HG02588 (cell line): ENCODE data around the gene TKTL2.

Experiments used
- ATAC-seq: cut with Tn5 transposase; IDR thresholded peaks from one replicate; pipeline ENCODE4 v1.9.1; 2021; ENCODE audit warnings: mild to moderate bottlenecking, moderate library complexity; ENCODE audit not compliant: unreplicated experiment

TKTL2 gene

GRCh38 chr4:163473576-163473975 is at the start of gene TKTL2:
Gene TKTL2, minus strand, starts transcription at chr4:163473754. Its CDS starts 20 bp downstream, at chr4:163473734.
- ATAC-seq: no peak

GRCh38 chr4:163515198-163515597 is 41.6 kb upstream of the TKTL2 start:
- ATAC-seq: no peak

GRCh38 chr4:163505374-163505773 is 31.8 kb upstream of the TKTL2 start:
- no peak for ATAC-seq

- ATAC-seq: no peak
These were observed 27.0 kb upstream of the TKTL2 start for GRCh38 chr4:163500586-163500985.

GRCh38 chr4:163495900-163496299 is 22.3 kb upstream of the TKTL2 start:
- no peak for ATAC-seq

- ATAC-seq: peak; percentile 87
These were observed 21.0 kb upstream of the TKTL2 start, which contains the start of gene TMA16 for GRCh38 chr4:163494360-163495241. Gene TMA16, plus strand, starts transcription at chr4:163494690. Its CDS starts 112 bp downstream, at chr4:163494802.

- no peak for ATAC-seq
These were observed 20.2 kb upstream of the TKTL2 start for GRCh38 chr4:163493643-163494359.

- no peak for ATAC-seq
These were observed 19.5 kb upstream of the TKTL2 start for GRCh38 chr4:163492951-163493504.

GRCh38 chr4:163489929-163490328 is 16.4 kb upstream of the TKTL2 start:
- no peak for ATAC-seq

GRCh38 chr4:163486321-163486720 is 12.8 kb upstream of the TKTL2 start:
- no peak for ATAC-seq

- no peak for ATAC-seq
These were observed 12.0 kb upstream of the TKTL2 start for GRCh38 chr4:163485589-163485988.

- no peak for ATAC-seq
These were observed 11.4 kb upstream of the TKTL2 start for GRCh38 chr4:163484906-163485305.

- peak; percentile 62 for ATAC-seq
These were observed 8.6 kb upstream of the TKTL2 start for GRCh38 chr4:163482190-163482589.

- ATAC-seq: no peak
These were observed 3.3 kb upstream of the TKTL2 start for GRCh38 chr4:163476761-163477438.

GRCh38 chr4:163474027-163474426 is 473 bp upstream of the TKTL2 start:
- no peak for ATAC-seq

- ATAC-seq: no peak
These were observed 424 bp downstream of the TKTL2 start for GRCh38 chr4:163473130-163473529.

GRCh38 chr4:163470391-163470790 is 3.2 kb downstream of the TKTL2 start:
- no peak for ATAC-seq

GRCh38 chr4:163467082-163467770 is 6.3 kb downstream of the TKTL2 start:
- no peak for ATAC-seq

- ATAC-seq: no peak
These were observed 11.0 kb downstream of the TKTL2 start for GRCh38 chr4:163462556-163462955.

GRCh38 chr4:163448540-163449203 is 24.9 kb downstream of the TKTL2 start:
- no peak for ATAC-seq
